Ovary (tissue), 9 donors: Measurements from ENCODE around the gene CWC22. TPM values are rescaled to one million over a fixed set of nuclear protein-coding genes. Genes with fewer than 3 reads are reported as not detected.

Experiments used
- DNase-seq, 5 donors: peaks; one replicate each; pipeline ENCODE4 v3.0.0-alpha.2; 2019 to 2020
- H3K27ac ChIP-seq, 2 donors: fragments of 200-600 bp; one replicate each; pipeline versions ENCODE4 v1.5.1 to v1.8.0; 2019 to 2022
- H3K27me3 ChIP-seq: fragments of 200-600 bp; one replicate; pipeline ENCODE4 v1.8.0; 2022
- H3K36me3 ChIP-seq: fragments of 200-600 bp; sonication (generic); one replicate; pipeline ENCODE4 v1.5.1; 2019
- H3K4me1 ChIP-seq: one replicate; pipeline ENCODE4 v1.8.1; 2013; ENCODE audit warnings: mild to moderate bottlenecking, moderate library complexity; ENCODE audit not compliant: insufficient read depth
- H3K4me3 ChIP-seq: fragments of 200-600 bp; sonication (generic); one replicate; pipeline ENCODE4 v1.5.1; 2017
- H3K9me3 ChIP-seq, 2 donors: fragments of 200-600 bp in 1 of 2; sonication (generic) in 1 of 2; one replicate each; pipeline versions ENCODE4 v1.5.1 to v1.8.1; 2013 to 2019; ENCODE audit warnings: mild to moderate bottlenecking in 1 of 2, moderate library complexity in 1 of 2
- EP300 ChIP-seq: sonication (generic); formaldehyde crosslinking; IDR thresholded peaks from one replicate; pipeline ENCODE4 v1.6.1; 2017; ENCODE audit warnings: antibody characterized with exemption
- POLR2A ChIP-seq: fragments of 450-650 bp; IDR thresholded peaks from one replicate; pipeline ENCODE4 v1.6.1; 2017; ENCODE audit warnings: antibody characterized with exemption, mild to moderate bottlenecking, moderate library complexity
- WGBS, 3 donors: extraction: QIAGEN DNeasy Blood & Tissue Kit in 1 of 3; methylation state at CpG; one replicate each; pipeline versions ENCODE4 v1.1.5 to v1.1.7; 2013 to 2017; 5-methylcytosine and 5-hydroxymethylcytosine counted together
- intact Hi-C, 4 donors: fragments of 100-400 bp; cut with DNase I; formaldehyde crosslinking; loops; one replicate each; pipeline versions ENCODE4 v1.11.0 to v1.15.1; 2022 to 2023
- polyA plus RNA-seq, 2 donors: library from polyadenylated mRNA; stranded (reverse); fragments of 200-250 nt in 1 of 2; fragments of 350-450 nt in 1 of 2; fragmentation: Illumina TruSeq in 1 of 2; extraction: RNeasy Lipid Tissue Mini Kit (QIAGEN cat#74804) in 1 of 2; gene quantifications; one replicate each; pipeline ENCODE4 v1.2.3, GENCODE V29; 2013 to 2014
- total RNA-seq, 7 donors: library from RNA; depleted of rRNA in 2 of 7; stranded (reverse); fragments of >200 nt in 2 of 7; fragmentation: NEBNext Ultra II Directional in 3 of 7; extraction: Animal tissue kit (Norgen Biotek cat#: 25700) in 3 of 7; gene quantifications; one replicate each; pipeline versions ENCODE4 v1.1.0 to v1.2.4, GENCODE V29; 2016 to 2023
- TF ChIP-seq, protein P1 (sequence below), 3 donors: fragments of 450-650 bp in 2 of 3; fragments of 200-600 bp in 1 of 3; IDR thresholded peaks; one replicate each; pipeline versions ENCODE4 v1.5.1 to v1.8.0; 2016 to 2022; ENCODE audit warnings: antibody characterized with exemption in 3 of 3, mild to moderate bottlenecking in 1 of 3
- donor health status: DM: no; HTN: no; CAD: no; lungs with moderate emphysema.
- donor health status: DM: no; HTN: no; CAD: no.
- donor health status: Bipolar disorder and iron deficiency.
- donor health status: DM: yes; HTN: yes; CAD: no.
- donor health status: DM: no; HTN: no; CAD: no.
- donor health status: DM: yes; HTN: yes; CAD: no.

The CWC22 gene
- total and polyA plus RNA-seq, 9 donors = 14.9 to 25.2 (median 20.2) TPM

DNA sequence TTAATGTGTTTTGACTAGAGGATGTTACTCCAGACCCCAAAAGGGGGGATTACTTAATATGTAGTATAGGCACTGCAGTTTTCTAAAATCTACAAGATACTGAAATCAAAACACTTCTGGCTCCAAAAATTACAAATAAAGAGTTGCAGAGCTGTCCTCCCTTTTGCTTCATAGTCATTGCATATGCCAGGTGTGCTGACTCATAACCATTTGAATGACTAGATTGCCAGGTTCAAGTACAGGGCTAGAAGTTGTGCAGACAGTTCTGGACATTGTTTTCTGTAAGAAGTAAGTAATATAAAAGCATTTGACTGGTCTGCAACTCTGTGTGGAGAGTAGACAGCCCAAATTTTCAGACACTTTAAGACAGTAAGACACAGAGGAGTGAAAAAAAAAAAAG, 6.7 kb downstream of the CWC22 start:
- Histone ChIP-seq H3K9me3 (no peaks in the 10 kb centered on the region), H3K4me1 (peaks cover 5% of the 10 kb centered on the region), H3K4me3 (no peak overlapping the region), H3K36me3 (no peaks in the 10 kb centered on the region), H3K27ac (no peak overlapping the region), H3K27me3 (no peaks in the 10 kb centered on the region)
- no peak for DNase-seq
- TF ChIP-seq EP300 = no peak
- no peak for TF ChIP-seq POLR2A
- TF ChIP-seq, protein P1, sequence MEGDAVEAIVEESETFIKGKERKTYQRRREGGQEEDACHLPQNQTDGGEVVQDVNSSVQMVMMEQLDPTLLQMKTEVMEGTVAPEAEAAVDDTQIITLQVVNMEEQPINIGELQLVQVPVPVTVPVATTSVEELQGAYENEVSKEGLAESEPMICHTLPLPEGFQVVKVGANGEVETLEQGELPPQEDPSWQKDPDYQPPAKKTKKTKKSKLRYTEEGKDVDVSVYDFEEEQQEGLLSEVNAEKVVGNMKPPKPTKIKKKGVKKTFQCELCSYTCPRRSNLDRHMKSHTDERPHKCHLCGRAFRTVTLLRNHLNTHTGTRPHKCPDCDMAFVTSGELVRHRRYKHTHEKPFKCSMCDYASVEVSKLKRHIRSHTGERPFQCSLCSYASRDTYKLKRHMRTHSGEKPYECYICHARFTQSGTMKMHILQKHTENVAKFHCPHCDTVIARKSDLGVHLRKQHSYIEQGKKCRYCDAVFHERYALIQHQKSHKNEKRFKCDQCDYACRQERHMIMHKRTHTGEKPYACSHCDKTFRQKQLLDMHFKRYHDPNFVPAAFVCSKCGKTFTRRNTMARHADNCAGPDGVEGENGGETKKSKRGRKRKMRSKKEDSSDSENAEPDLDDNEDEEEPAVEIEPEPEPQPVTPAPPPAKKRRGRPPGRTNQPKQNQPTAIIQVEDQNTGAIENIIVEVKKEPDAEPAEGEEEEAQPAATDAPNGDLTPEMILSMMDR (IDR thresholded peaks at IDR 0.05) = no peak
- intact Hi-C loops = no loop called here

DNA sequence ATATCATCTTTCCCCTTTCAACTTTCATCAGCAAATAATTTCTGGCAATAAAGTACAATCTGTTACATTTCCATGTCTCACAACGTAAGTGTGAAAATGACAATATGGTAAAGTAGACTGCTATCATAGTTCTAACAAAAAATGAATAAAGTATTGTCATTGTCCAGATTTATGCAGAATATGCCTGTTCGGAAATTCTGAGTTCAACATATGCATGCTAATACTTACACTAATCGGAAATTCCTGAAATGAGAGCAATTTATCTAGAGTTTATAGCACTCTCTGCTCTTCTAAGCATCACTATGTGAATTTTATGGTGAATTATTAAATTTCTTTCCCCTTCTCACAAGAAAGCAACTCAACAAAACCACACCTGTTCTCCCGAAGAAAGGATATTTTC, 8.1 kb downstream of the CWC22 start:
- TF ChIP-seq EP300 = no peak
- no peak for TF ChIP-seq POLR2A
- TF ChIP-seq, protein P1 (IDR thresholded peaks at IDR 0.05) = no peak
- 94 to 97% (median 96%) methylated on average over 4 of the region's 4 CpGs for WGBS, 3 donors
- DNase-seq = no peak
- Histone ChIP-seq H3K27ac (no peak overlapping the region), H3K4me1 (peaks cover 2% of the 10 kb centered on the region), H3K36me3 (no peaks in the 10 kb centered on the region), H3K27me3 (no peaks in the 10 kb centered on the region), H3K9me3 (no peaks in the 10 kb centered on the region), H3K4me3 (no peak overlapping the region)
- intact Hi-C loops = no loop called here

DNA sequence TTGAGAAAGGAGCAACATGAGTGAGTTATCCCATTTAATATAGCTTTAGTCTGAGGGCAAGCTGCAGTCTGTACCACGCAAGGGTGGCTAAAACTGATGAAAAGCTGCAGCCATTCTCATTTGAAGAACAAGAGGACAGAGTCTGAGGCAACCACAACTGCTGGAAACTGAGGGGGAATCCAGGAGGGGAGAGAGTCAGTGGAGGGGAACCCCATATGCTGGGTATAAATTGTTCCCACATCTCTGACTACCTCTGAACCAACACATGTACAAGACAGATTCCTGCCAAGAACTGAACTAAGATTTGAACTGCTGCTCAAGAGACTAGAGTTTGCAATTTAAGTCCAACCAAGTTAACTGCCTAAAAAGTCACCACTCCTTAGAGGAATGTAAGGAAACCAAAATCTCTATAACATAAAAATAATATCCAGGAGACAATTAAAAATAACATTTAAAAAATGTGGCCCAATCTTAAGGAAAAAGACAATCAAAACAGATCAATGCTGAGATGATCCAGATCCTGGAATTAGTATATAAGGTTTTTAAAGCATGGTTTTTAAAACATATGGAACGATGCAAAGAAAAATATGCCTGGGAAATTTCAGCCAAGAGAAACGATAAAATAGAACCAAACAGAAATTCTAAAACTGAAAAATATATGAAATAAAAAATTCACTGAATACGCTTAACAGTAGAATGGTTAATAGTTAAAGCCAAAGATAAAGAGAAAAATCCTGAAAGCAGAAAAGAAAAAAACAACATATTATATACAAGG, 11.2 kb downstream of the CWC22 start:
- 93 to 95% (median 95%) methylated on average over 4 of the region's 4 CpGs for WGBS, 3 donors
- Histone ChIP-seq H3K27me3 (no peaks in the 10 kb centered on the region), H3K4me1 (no peaks in the 10 kb centered on the region), H3K27ac (no peak overlapping the region), H3K36me3 (no peaks in the 10 kb centered on the region), H3K9me3 (no peaks in the 10 kb centered on the region), H3K4me3 (no peak overlapping the region)
- intact Hi-C loops = no loop called here
- no peak for DNase-seq
- TF ChIP-seq POLR2A (no peak), EP300 (no peak)
- TF ChIP-seq, protein P1 (IDR thresholded peaks at IDR 0.05) = no peak

DNA sequence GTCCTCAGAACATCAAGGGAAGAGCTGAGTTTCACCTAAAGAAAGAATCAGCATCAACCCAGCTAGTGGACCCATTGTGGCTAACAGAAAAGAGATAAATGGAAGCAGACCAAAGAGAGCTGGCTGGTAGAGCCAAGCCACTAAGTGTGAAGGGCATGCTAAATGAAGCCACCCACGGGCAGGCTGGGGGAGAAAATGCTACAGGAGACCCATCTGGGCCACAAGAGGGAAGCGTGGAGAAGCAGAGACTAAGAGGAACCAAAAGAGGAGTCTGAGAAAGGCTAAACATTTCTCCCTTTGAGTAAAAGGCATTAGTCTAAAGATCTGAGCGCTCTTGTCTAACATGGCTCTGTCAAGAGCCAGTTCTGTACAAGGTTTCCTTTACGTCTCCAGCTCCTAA, 15.8 kb downstream of the CWC22 start:
- Histone ChIP-seq H3K36me3 (no peaks in the 10 kb centered on the region), H3K4me1 (no peaks in the 10 kb centered on the region), H3K27me3 (no peaks in the 10 kb centered on the region), H3K9me3 (no peaks in the 10 kb centered on the region), H3K4me3 (no peak overlapping the region), H3K27ac (no peak overlapping the region)
- intact Hi-C loops = no loop called here
- no peak for DNase-seq
- 89 to 93% (median 90%) methylated on average over 4 of the region's 4 CpGs for WGBS, 3 donors
- TF ChIP-seq, protein P1 (IDR thresholded peaks at IDR 0.05) = no peak
- no peak for TF ChIP-seq POLR2A
- TF ChIP-seq EP300 = no peak
